Measurements from ENCODE around the gene QKI.

The QKI gene

GRCh38 chr6:163533443-163533842, 118.9 kb downstream of the QKI start:
- peak; percentile 59 for DNase-seq (ENCODE audit: low read depth)

GRCh38 chr6:163536770-163537169, 122.3 kb downstream of the QKI start:
- DNase-seq (ENCODE audit: low read depth) = no peak

- no peak for DNase-seq (ENCODE audit: low read depth)
Measured at GRCh38 chr6:163538331-163538730, 123.8 kb downstream of the QKI start.

- DNase-seq (ENCODE audit: low read depth) = no peak
Measured at GRCh38 chr6:163539101-163539762, 124.7 kb downstream of the QKI start.

GRCh38 chr6:163543321-163543720, 128.8 kb downstream of the QKI start:
- no peak for DNase-seq (ENCODE audit: low read depth)

GRCh38 chr6:163545370-163545769, 130.9 kb downstream of the QKI start:
- DNase-seq (ENCODE audit: low read depth) = no peak

GRCh38 chr6:163547287-163547686, 132.8 kb downstream of the QKI start:
- DNase-seq (ENCODE audit: low read depth) = no peak

- DNase-seq (ENCODE audit: low read depth) = no peak
Measured at GRCh38 chr6:163548624-163549023, 134.1 kb downstream of the QKI start.

- DNase-seq (ENCODE audit: low read depth) = no peak
Measured at GRCh38 chr6:163554032-163554431, 139.5 kb downstream of the QKI start.

- DNase-seq (ENCODE audit: low read depth) = peak; percentile 23
Measured at GRCh38 chr6:163554663-163555062, 140.1 kb downstream of the QKI start.

GRCh38 chr6:163559661-163560060, 145.1 kb downstream of the QKI start:
- no peak for DNase-seq (ENCODE audit: low read depth)

- DNase-seq (ENCODE audit: low read depth) = no peak
Measured at GRCh38 chr6:163563318-163563717, 148.8 kb downstream of the QKI start.

GRCh38 chr6:163564534-163564933, 150.0 kb downstream of the QKI start:
- no peak for DNase-seq (ENCODE audit: low read depth)

- DNase-seq (ENCODE audit: low read depth) = no peak
Measured at GRCh38 chr6:163565140-163565539, 150.6 kb downstream of the QKI start.

- no peak for DNase-seq (ENCODE audit: low read depth)
Measured at GRCh38 chr6:163566056-163566455, 151.5 kb downstream of the QKI start.

- no peak for DNase-seq (ENCODE audit: low read depth)
Measured at GRCh38 chr6:163568275-163568674, 153.8 kb downstream of the QKI start.

GRCh38 chr6:163570579-163571231, 156.2 kb downstream of the QKI start:
- no peak for DNase-seq (ENCODE audit: low read depth)

GRCh38 chr6:163571730-163572129, 157.2 kb downstream of the QKI start:
- DNase-seq (ENCODE audit: low read depth) = no peak

GRCh38 chr6:163572612-163573011, 158.1 kb downstream of the QKI start:
- no peak for DNase-seq (ENCODE audit: low read depth)

GRCh38 chr6:163573503-163574179, 159.1 kb downstream of the QKI start:
- DNase-seq (ENCODE audit: low read depth) = no peak

GRCh38 chr6:163576114-163576513, 161.6 kb downstream of the QKI start:
- DNase-seq (ENCODE audit: low read depth) = no peak

- DNase-seq (ENCODE audit: low read depth) = no peak
Measured at GRCh38 chr6:163577404-163577803, 162.9 kb downstream of the QKI start.

- no peak for DNase-seq (ENCODE audit: low read depth)
Measured at GRCh38 chr6:163579111-163579879, 164.8 kb downstream of the QKI start.

All from HS-27A (cell line).